NCI-H2029 (cell line): ENCODE results near the gene NID1.
"Not testable (repeated sequence)": the region's sequence is repeated elsewhere in the genome, so short reads cannot be mapped to it uniquely, and the experiment has no call there.

Experiments used
- DNase-seq: peaks from one replicate; lab custom pipeline; 2025; lab: John Stamatoyannopoulos, UW

Gene NID1

DNA sequence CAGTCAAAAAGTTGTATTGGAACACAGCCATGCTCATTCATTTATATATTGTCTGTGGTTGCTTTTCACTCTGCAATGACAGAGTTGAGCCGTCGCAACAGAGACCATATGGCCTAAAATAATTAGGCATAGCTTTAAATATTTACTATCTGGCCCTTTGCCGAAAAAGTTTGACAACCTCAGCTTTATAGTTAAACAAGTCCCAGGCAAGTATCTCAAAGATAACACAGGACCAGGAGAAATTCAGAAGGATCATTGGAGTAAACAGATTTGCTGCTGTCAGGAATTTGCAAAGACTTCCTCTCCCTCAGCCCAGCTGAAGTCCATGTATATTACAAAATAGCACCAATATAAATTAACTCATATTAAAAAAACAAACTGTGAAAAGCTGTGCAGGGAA lies 34.4 kb downstream of the NID1 start:
- no peak for DNase-seq

- no peak for DNase-seq
Measured at GRCh38 chr1:236029428-236029940, 35.4 kb downstream of the NID1 start.

- DNase-seq = no peak
Measured at GRCh38 chr1:236027104-236027503, 37.8 kb downstream of the NID1 start.

DNA sequence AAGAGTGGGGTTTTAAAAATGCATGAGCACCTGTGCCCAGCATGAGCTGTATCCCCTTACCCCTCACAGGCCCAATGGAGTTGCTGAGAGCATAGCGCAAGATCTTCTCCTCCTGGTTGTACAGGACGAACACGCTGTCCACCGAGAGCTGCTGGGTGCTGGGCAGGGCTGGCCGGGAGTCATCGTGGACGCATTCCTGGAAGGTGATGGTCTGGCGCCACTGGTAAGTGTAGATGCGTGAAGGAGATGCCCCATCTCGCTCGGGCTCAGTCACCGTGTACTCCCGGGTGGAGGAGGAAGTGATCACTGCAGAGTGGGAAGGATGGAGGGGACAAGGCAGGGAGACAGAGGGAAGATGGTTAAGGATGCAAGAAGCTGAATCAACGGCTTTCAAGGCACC lies 39.1 kb downstream of the NID1 start:
- DNase-seq = no peak

- no peak for DNase-seq
Measured at GRCh38 chr1:236024641-236025040, 40.2 kb downstream of the NID1 start.

- DNase-seq = no peak
Measured at GRCh38 chr1:236023926-236024565, 40.8 kb downstream of the NID1 start.

DNA sequence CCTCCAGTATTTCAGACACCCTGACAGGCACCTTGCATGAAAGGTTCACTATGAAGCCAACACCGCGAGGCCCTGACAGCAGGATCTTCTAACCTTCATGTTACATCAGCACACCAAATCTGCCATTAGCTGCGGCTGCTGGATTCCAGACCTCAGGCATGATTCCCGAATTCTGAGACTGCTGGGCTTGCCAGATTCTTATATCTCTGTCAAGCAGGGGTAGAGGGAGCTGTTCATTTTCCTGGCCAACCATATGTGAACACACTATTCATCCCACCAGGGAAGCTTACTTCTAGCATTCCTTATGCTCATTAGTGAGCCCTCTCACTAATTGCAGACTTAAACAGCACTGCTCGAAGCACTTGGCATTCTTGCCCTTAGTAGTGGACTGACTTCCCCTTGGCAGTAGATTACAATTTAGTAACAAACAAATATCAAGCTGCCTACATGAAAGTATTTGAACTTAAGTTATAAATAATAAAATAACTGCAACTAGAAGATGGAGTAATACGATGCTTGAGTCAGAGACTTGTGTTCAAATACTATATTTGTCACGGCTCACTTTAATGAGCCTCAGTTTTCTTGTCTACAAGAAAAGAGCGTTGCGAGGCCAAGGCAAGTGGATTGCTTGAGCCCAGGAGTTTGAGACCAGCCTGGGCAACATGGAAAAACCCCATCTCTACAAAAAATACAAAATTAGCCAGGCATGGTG lies 43.3 kb downstream of the NID1 start:
- no peak for DNase-seq

- no peak for DNase-seq
Measured at GRCh38 chr1:236020359-236021219, 44.3 kb downstream of the NID1 start.

- DNase-seq = no peak
Measured at GRCh38 chr1:236018885-236019453, 45.9 kb downstream of the NID1 start.

- DNase-seq = no peak
Measured at GRCh38 chr1:236016782-236017400, 48.0 kb downstream of the NID1 start.

DNA sequence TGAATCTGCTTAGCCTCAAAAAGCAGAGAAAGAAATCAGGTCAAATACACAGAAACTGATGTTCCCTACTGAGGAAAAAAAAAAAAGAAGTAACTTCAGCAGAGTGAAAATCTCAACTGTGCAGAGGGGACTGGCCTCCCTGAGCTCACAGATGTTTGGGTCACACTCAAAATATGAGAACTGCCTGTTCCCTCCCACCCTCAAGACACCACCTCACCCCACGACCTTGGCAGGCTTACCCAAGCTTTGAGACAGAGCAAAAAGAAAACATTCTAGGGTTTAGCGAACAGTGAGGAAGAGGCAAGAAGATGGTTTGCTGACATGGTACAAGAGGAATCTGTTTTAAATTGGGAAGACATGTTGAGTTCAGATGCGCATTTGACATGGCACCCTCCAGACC lies 48.8 kb downstream of the NID1 start:
- DNase-seq = no peak

DNA sequence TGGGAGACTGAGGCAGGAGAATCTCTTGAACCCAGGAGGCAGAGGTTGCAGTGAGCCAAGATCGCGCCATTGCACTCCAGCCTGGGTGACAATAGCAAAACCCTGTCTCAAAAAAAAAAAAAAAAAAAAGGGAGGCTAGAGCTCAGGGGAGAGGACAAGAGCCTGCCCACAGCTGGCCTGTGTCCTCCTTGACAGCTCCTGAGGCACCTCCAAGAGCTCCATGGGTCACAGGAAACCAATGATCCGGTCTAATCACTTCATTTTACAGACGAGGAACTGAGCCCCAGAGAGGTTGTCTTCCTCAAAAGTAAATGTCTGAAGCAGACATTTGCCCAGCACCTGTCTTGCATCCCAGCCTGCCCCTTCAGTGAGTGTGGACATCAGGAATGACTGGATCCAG lies 49.4 kb downstream of the NID1 start:
- no peak for DNase-seq

DNA sequence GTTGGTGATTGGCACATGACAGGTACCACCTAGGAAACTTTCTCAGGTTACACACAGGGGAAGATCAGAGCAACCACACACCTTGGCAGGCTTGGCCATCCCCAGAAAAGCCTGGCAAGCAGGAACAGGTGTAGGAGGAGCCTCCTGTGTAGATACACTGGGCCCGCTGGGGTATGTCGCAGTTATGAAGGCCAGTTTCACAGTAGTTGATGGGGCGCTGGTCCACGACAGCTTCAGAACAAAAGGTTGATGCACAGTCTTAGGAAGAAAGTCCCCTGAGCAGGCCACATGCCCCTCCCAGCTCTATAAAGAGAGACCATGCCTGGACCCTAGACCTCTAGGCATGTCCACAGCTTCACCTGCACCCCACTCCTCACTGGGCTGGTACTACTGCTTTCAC lies 51.6 kb downstream of the NID1 start:
- DNase-seq = no peak

DNA sequence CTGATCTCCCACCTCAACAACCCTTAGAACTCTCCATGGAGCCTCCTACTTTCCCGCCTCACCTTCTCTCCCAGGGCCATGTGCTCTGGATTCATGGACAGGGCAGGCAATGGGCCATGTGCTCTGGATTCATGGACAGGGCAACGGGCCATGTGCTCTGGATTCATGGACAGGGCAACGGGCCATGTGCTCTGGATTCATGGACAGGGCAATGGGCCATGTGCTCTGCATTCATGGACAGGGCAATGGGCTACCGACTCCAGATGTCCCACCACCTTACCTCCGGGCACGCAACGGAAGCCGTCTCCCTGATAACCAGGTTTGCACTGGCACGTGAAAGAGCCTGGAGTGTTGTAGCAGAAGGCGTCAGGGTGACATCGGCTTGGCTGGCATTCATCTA lies 53.2 kb downstream of the NID1 start:
- no peak for DNase-seq

GRCh38 chr1:236010443-236010842 lies 54.4 kb downstream of the NID1 start:
- DNase-seq = no peak

- DNase-seq = no peak
Measured at GRCh38 chr1:236009857-236010256, 55.0 kb downstream of the NID1 start.

- no peak for DNase-seq
Measured at GRCh38 chr1:236009191-236009590, 55.7 kb downstream of the NID1 start.

GRCh38 chr1:236007781-236008180 lies 57.1 kb downstream of the NID1 start:
- no peak for DNase-seq

GRCh38 chr1:236003058-236003457 lies 61.8 kb downstream of the NID1 start:
- not testable (repeated sequence) for DNase-seq

- DNase-seq = no peak
Measured at GRCh38 chr1:236002572-236002971, 62.3 kb downstream of the NID1 start.

- DNase-seq = no peak
Measured at GRCh38 chr1:236002025-236002390, 62.9 kb downstream of the NID1 start.

- no peak for DNase-seq
Measured at GRCh38 chr1:236000781-236001180, 64.1 kb downstream of the NID1 start.
